GM10266 (cell line): ENCODE data around the gene OR4D1.

Experiments used
- DNase-seq: peaks from one replicate; pipeline ENCODE4 v3.0.0; 2012; ENCODE audit errors: extremely low spot score
- TF ChIP-seq, protein P1 (sequence below): IDR thresholded peaks from 2 replicates; pipeline ENCODE4 v1.5.1; 2012; ENCODE audit warnings: mild to moderate bottlenecking, low read depth; ENCODE audit not compliant: control insufficient read depth, insufficient read depth; ENCODE audit errors: missing control alignments

The OR4D1 gene

GRCh38 chr17:58205936-58206335 is 57.8 kb downstream of the OR4D1 start:
- TF ChIP-seq, protein P1, sequence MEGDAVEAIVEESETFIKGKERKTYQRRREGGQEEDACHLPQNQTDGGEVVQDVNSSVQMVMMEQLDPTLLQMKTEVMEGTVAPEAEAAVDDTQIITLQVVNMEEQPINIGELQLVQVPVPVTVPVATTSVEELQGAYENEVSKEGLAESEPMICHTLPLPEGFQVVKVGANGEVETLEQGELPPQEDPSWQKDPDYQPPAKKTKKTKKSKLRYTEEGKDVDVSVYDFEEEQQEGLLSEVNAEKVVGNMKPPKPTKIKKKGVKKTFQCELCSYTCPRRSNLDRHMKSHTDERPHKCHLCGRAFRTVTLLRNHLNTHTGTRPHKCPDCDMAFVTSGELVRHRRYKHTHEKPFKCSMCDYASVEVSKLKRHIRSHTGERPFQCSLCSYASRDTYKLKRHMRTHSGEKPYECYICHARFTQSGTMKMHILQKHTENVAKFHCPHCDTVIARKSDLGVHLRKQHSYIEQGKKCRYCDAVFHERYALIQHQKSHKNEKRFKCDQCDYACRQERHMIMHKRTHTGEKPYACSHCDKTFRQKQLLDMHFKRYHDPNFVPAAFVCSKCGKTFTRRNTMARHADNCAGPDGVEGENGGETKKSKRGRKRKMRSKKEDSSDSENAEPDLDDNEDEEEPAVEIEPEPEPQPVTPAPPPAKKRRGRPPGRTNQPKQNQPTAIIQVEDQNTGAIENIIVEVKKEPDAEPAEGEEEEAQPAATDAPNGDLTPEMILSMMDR, result no peak
- DNase-seq, result no peak

- DNase-seq, result no peak
- TF ChIP-seq, protein P1, result no peak
These were observed 59.3 kb downstream of the OR4D1 start for GRCh38 chr17:58207451-58207850.

- TF ChIP-seq, protein P1, result no peak
These were observed 60.2 kb downstream of the OR4D1 start for GRCh38 chr17:58208344-58208743.

More at GRCh38 chr17:58208344-58208743, 60.2 kb downstream of the OR4D1 start:
- DNase-seq, result no peak
